Transverse colon (tissue), 4 donors: Measurements from ENCODE around the gene SLC25A25. TPM values are rescaled to one million over a fixed set of nuclear protein-coding genes. Genes with fewer than 3 reads are reported as not detected.
"Not testable (repeated sequence)": the region's sequence is repeated elsewhere in the genome, so short reads cannot be mapped to it uniquely, and the experiment has no call there.

ENCODE experiments used
- DNase-seq: peaks from one replicate; pipeline ENCODE4 v3.0.0-alpha.2; 2019
- H3K27ac ChIP-seq, 4 donors: fragments of 200-600 bp; sonication (generic); 2 replicates each; pipeline ENCODE4 v1.5.1; 2016 to 2018; ENCODE audit warnings: inconsistent platforms in 4 of 4
- H3K27me3 ChIP-seq: fragments of 200-600 bp; sonication (generic); 2 replicates; pipeline ENCODE4 v1.5.1; 2017; ENCODE audit warnings: inconsistent platforms
- H3K36me3 ChIP-seq, 4 donors: fragments of 200-600 bp; sonication (generic); 2 replicates each; pipeline ENCODE4 v1.5.1; 2017 to 2019; ENCODE audit warnings: inconsistent platforms in 4 of 4
- H3K4me1 ChIP-seq, 4 donors: fragments of 200-600 bp; sonication (generic); 2 replicates each; pipeline ENCODE4 v1.5.1; 2017 to 2020; ENCODE audit warnings: inconsistent platforms in 4 of 4
- H3K4me3 ChIP-seq, 4 donors: fragments of 200-600 bp; sonication (generic); 1 replicate in 1 of 4; 2 replicates in 3 of 4; pipeline versions ENCODE4 v1.5.1 to v1.6.1; 2017 to 2019; ENCODE audit warnings: inconsistent platforms in 4 of 4
- H3K9me3 ChIP-seq, 2 donors: fragments of 200-600 bp; sonication (generic); 2 replicates each; pipeline ENCODE4 v1.5.1; 2017 to 2019; ENCODE audit warnings: inconsistent platforms in 2 of 2
- EP300 ChIP-seq: sonication (generic); formaldehyde crosslinking; IDR thresholded peaks from one replicate; pipeline ENCODE4 v1.6.1; 2017; ENCODE audit warnings: antibody characterized with exemption, low read depth
- POLR2A ChIP-seq: fragments of 450-650 bp; IDR thresholded peaks from one replicate; pipeline ENCODE4 v1.6.1; 2016; ENCODE audit warnings: antibody characterized with exemption, mild to moderate bottlenecking, moderate library complexity
- POLR2AphosphoS5 ChIP-seq, 3 donors: sonication (generic); formaldehyde crosslinking; IDR thresholded peaks; one replicate each; pipeline ENCODE4 v1.6.1; 2016; ENCODE audit warnings: antibody characterized with exemption in 3 of 3
- WGBS, 2 donors: methylation state at CpG; one replicate each; pipeline ENCODE4 v1.1.5; 2018; ENCODE audit warnings: low coverage in 1 of 2; 5-methylcytosine and 5-hydroxymethylcytosine counted together
- in situ Hi-C, 4 donors: fragments of 200-750 bp; cut with MboI; loops; one replicate each; pipeline versions ENCODE4 v1.15.0 to v1.15.1; 2017; ENCODE audit warnings: low sequenced_read_pairs in 3 of 4, low pct_ligation_motif_present in 1 of 4, low pct_unique_long_range_greater_than_20kb in 1 of 4
- intact Hi-C: fragments of 100-400 bp; cut with DNase I; formaldehyde crosslinking; loops from one replicate; pipeline ENCODE4 v1.15.1; 2023; ENCODE audit warnings: low total_unique reads
- total RNA-seq, 4 donors: library from RNA; depleted of rRNA; stranded (reverse); fragments of >200 nt; gene quantifications; one replicate each; pipeline ENCODE4 v1.1.0, GENCODE V29; 2016
- TF ChIP-seq, protein P1 (sequence below), 5 experiments: fragments of 200-600 bp in 3 of 5; fragments of 450-650 bp in 2 of 5; sonication (generic) in 3 of 5; IDR thresholded peaks; 1 replicate in 2 of 5; 2 replicates in 3 of 5; pipeline ENCODE4 v1.5.1; 2016 to 2017; ENCODE audit warnings: antibody characterized with exemption in 5 of 5, inconsistent platforms in 3 of 5, mild to moderate bottlenecking in 2 of 5, moderate library complexity in 1 of 5

Gene SLC25A25
- 10 to 100 TPM; 25.5 to 35.5 (median 32.5) TPM for total RNA-seq

- peak within 1 kb of the TSS; percentile 97 to 100 (median 99) for H3K27ac ChIP-seq
- WGBS, 2 donors: 0% methylated on average over 46 of the region's 67 CpGs; no CpG with 5 or more reads in 1 of the 2 donors
- H3K9me3 ChIP-seq: no peaks in the 10 kb centered on the region
- TF ChIP-seq POLR2A: peak; percentile 22
- no peak for TF ChIP-seq EP300
- TF ChIP-seq POLR2AphosphoS5 (IDR thresholded peaks at IDR 0.05): peak; percentile 27 to 87 (median 67)
- TF ChIP-seq, protein P1, sequence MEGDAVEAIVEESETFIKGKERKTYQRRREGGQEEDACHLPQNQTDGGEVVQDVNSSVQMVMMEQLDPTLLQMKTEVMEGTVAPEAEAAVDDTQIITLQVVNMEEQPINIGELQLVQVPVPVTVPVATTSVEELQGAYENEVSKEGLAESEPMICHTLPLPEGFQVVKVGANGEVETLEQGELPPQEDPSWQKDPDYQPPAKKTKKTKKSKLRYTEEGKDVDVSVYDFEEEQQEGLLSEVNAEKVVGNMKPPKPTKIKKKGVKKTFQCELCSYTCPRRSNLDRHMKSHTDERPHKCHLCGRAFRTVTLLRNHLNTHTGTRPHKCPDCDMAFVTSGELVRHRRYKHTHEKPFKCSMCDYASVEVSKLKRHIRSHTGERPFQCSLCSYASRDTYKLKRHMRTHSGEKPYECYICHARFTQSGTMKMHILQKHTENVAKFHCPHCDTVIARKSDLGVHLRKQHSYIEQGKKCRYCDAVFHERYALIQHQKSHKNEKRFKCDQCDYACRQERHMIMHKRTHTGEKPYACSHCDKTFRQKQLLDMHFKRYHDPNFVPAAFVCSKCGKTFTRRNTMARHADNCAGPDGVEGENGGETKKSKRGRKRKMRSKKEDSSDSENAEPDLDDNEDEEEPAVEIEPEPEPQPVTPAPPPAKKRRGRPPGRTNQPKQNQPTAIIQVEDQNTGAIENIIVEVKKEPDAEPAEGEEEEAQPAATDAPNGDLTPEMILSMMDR (IDR thresholded peaks at IDR 0.05): no peak
- intact Hi-C loops: no loop called here
- DNase-seq: peak; percentile 100
- in situ Hi-C loops: no loop called here
- no peaks in the 10 kb centered on the region for H3K27me3 ChIP-seq
- peaks cover 29 to 71% (median 62%) of the 10 kb centered on the region in 4 donors for H3K4me1 ChIP-seq
- H3K4me3 ChIP-seq: peak within 1 kb of the TSS; percentile 76 to 98 (median 82)
- no peaks in the 10 kb centered on the region for H3K36me3 ChIP-seq
Observed at GRCh38 chr9:128067645-128068385, at the start of gene SLC25A25. TSS of gene SLC25A25 (plus strand) at chr9:128068232. CDS start at chr9:128068320, 88 bp downstream.

GRCh38 chr9:128020692-128021091, 47.3 kb upstream of the SLC25A25 start:
- H3K4me3 ChIP-seq: no peak overlapping the region
- DNase-seq: no peak
- H3K27me3 ChIP-seq: no peaks in the 10 kb centered on the region
- TF ChIP-seq EP300 (no peak), POLR2A (no peak), POLR2AphosphoS5 (IDR thresholded peaks at IDR 0.05) (no peak)
- TF ChIP-seq, protein P1 (IDR thresholded peaks at IDR 0.05): no peak
- H3K4me1 ChIP-seq: peaks cover 0 to 7% (median 0%) of the 10 kb centered on the region in 4 donors
- H3K9me3 ChIP-seq: no peaks in the 10 kb centered on the region
- WGBS, 2 donors: 90 to 92% methylated on average over 3 to 4 of the region's 4 CpGs
- H3K27ac ChIP-seq: no peak overlapping the region
- in situ Hi-C loops: no loop called here
- intact Hi-C loops: no loop called here
- H3K36me3 ChIP-seq: no peaks in the 10 kb centered on the region

DNA sequence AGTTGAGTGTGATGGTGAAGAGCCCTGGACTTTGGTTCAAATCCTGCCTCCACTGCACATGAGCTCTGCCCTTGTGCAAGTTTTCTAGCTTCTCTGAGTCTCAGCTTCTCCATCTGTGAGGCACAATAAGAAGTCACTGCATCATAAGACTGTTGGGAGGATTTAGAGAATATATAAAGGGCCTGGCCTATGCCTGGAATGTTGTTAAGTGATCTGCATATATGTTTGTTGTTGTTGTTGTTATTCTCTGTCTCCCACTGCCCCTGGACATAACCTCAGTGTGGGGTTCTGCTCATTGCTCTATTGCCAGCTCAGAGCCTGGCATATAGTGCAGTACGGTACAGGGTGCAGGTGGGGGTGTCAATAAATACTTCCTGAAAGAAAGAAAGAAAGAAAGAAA, 46.9 kb upstream of the SLC25A25 start:
- 36% methylated on average over 1 of the region's 1 CpG; no CpG with 5 or more reads in 1 of the 2 donors for WGBS, 2 donors
- intact Hi-C loops: no loop called here
- in situ Hi-C loops: no loop called here
- H3K27ac ChIP-seq: no peak overlapping the region
- peaks cover 0 to 7% (median 0%) of the 10 kb centered on the region in 4 donors for H3K4me1 ChIP-seq
- TF ChIP-seq, protein P1 (IDR thresholded peaks at IDR 0.05): no peak
- no peak for TF ChIP-seq POLR2A
- no peak for TF ChIP-seq POLR2AphosphoS5 (IDR thresholded peaks at IDR 0.05)
- no peak for TF ChIP-seq EP300
- H3K36me3 ChIP-seq: no peaks in the 10 kb centered on the region
- H3K4me3 ChIP-seq: no peak overlapping the region
- no peaks in the 10 kb centered on the region for H3K9me3 ChIP-seq
- no peak for DNase-seq
- H3K27me3 ChIP-seq: no peaks in the 10 kb centered on the region

DNA sequence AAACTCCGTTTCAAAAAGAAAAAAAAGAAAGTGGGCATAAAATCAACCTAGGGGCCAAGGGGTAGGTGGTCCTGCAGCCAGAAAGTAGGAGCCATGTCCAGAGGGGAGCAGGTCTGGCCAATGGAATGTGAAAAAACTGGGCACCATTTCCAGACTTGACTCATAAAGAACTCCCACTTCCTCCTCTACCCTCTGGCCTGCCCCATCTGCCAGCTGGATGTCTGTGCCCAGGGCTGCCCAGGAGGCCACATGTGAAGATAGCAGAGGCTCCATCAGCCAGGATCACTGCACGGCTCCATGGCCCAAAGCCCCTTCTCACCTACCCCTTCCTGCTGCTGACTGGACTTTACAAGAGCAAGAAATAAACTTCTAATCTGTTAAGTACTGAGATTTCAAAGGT, 45.1 kb upstream of the SLC25A25 start:
- 57 to 83% methylated on average over 1 to 2 of the region's 2 CpGs for WGBS, 2 donors
- no peak for DNase-seq
- in situ Hi-C loops: no loop called here
- TF ChIP-seq, protein P1 (IDR thresholded peaks at IDR 0.05): no peak
- TF ChIP-seq POLR2AphosphoS5 (IDR thresholded peaks at IDR 0.05) (no peak), EP300 (no peak), POLR2A (no peak)
- H3K36me3 ChIP-seq: no peaks in the 10 kb centered on the region
- intact Hi-C loops: no loop called here
- H3K27ac ChIP-seq: no peak overlapping the region
- H3K27me3 ChIP-seq: no peaks in the 10 kb centered on the region
- no peak overlapping the region for H3K4me3 ChIP-seq
- no peaks in the 10 kb centered on the region for H3K9me3 ChIP-seq
- peaks cover 0 to 4% (median 0%) of the 10 kb centered on the region in 4 donors for H3K4me1 ChIP-seq

- H3K36me3 ChIP-seq, intact Hi-C loops, H3K9me3 ChIP-seq, in situ Hi-C loops, H3K4me3 ChIP-seq, H3K27me3 ChIP-seq, H3K4me1 ChIP-seq, H3K27ac ChIP-seq, DNase-seq: not testable (repeated sequence)
- WGBS, 2 donors: 40 to 79% methylated on average over 1 to 12 of the region's 12 CpGs
Observed at GRCh38 chr9:128023671-128024070, 44.4 kb upstream of the SLC25A25 start.
